Vagina (tissue), 2 donors: Measurements from ENCODE around the gene UTS2. TPM values are rescaled to one million over a fixed set of nuclear protein-coding genes. Genes with fewer than 3 reads are reported as not detected.

Experiments used
- DNase-seq, 2 donors: peaks; one replicate each; pipeline ENCODE4 v3.0.0-alpha.2; 2017; ENCODE audit errors: extremely low spot score in 2 of 2
- H3K27ac ChIP-seq: fragments of 200-600 bp; sonication (generic); one replicate; pipeline ENCODE4 v1.5.1; 2019
- H3K27me3 ChIP-seq: fragments of 200-600 bp; sonication (generic); one replicate; pipeline ENCODE4 v1.5.1; 2019
- H3K36me3 ChIP-seq, 2 donors: fragments of 200-600 bp; sonication (generic); one replicate each; pipeline ENCODE4 v1.5.1; 2017 to 2019
- H3K4me1 ChIP-seq: fragments of 200-600 bp; sonication (generic); one replicate; pipeline ENCODE4 v1.5.1; 2019
- H3K4me3 ChIP-seq, 2 donors: fragments of 200-600 bp; sonication (generic); 1 replicate in 1 of 2; 2 replicates in 1 of 2; pipeline ENCODE4 v1.5.1; 2016 to 2019
- H3K9me3 ChIP-seq: fragments of 200-600 bp; sonication (generic); one replicate; pipeline ENCODE4 v1.5.1; 2019
- CTCF ChIP-seq, 3 experiments: fragments of 450-650 bp in 2 of 3; fragments of 200-600 bp in 1 of 3; sonication (generic) in 1 of 3; IDR thresholded peaks; one replicate each; pipeline ENCODE4 v1.5.1; 2017 to 2019; ENCODE audit warnings: antibody characterized with exemption in 3 of 3, mild to moderate bottlenecking in 2 of 3, moderate library complexity in 2 of 3
- POLR2A ChIP-seq, 2 donors: fragments of 450-650 bp; IDR thresholded peaks; one replicate each; pipeline ENCODE4 v1.6.1; 2017; ENCODE audit warnings: antibody characterized with exemption in 2 of 2, mild to moderate bottlenecking in 2 of 2, moderate library complexity in 2 of 2
- POLR2AphosphoS5 ChIP-seq, 2 donors: sonication (generic); formaldehyde crosslinking; IDR thresholded peaks; one replicate each; pipeline ENCODE4 v1.9.0; 2017; ENCODE audit warnings: antibody characterized with exemption in 2 of 2, mild to moderate bottlenecking in 2 of 2, low read depth in 1 of 2; ENCODE audit not compliant: insufficient read depth in 1 of 2
- intact Hi-C: fragments of 100-400 bp; cut with DNase I; formaldehyde crosslinking; loops from one replicate; pipeline ENCODE4 v1.15.1; 2023
- total RNA-seq: library from RNA; depleted of rRNA; stranded (reverse); fragments of >200 nt; gene quantifications from one replicate; pipeline ENCODE4 v1.2.3, GENCODE V29; 2016

The UTS2 gene
- 5.4 TPM for total RNA-seq

GRCh38 chr1:7852804-7853683 is at the start of gene UTS2:
Gene UTS2 (minus strand): TSS chr1:7853065. CDS start chr1:7853003, 62 bp downstream.
- Histone ChIP-seq H3K27ac (no peak within 1 kb of the TSS), H3K4me3 (no peak within 1 kb of the TSS), H3K9me3 (no peaks in the 10 kb centered on the region), H3K36me3 (no peaks in the 10 kb centered on the region), H3K27me3 (no peaks in the 10 kb centered on the region), H3K4me1 (no peaks in the 10 kb centered on the region)
- intact Hi-C loops: no loop called here
- DNase-seq: no peak
- no peak for TF ChIP-seq CTCF (IDR thresholded peaks at IDR 0.05)
- no peak for TF ChIP-seq POLR2A (IDR thresholded peaks at IDR 0.05)
- TF ChIP-seq POLR2AphosphoS5 (IDR thresholded peaks at IDR 0.05; ENCODE audit: insufficient read depth in 1 of 2, low read depth in 1 of 2): no peak

- no peaks in the 10 kb centered on the region for H3K36me3 ChIP-seq
- no peak overlapping the region for H3K27ac ChIP-seq
- H3K9me3 ChIP-seq: no peaks in the 10 kb centered on the region
- TF ChIP-seq POLR2AphosphoS5 (IDR thresholded peaks at IDR 0.05; ENCODE audit: insufficient read depth in 1 of 2, low read depth in 1 of 2): no peak
- TF ChIP-seq POLR2A (IDR thresholded peaks at IDR 0.05): no peak
- no peak for TF ChIP-seq CTCF (IDR thresholded peaks at IDR 0.05)
- no peak overlapping the region for H3K4me3 ChIP-seq
- DNase-seq: no peak
- intact Hi-C loops: no loop called here
- H3K4me1 ChIP-seq: no peaks in the 10 kb centered on the region
- H3K27me3 ChIP-seq: no peaks in the 10 kb centered on the region
Observed at GRCh38 chr1:7899741-7900140, 46.9 kb upstream of the UTS2 start.

GRCh38 chr1:7898962-7899361 is 46.1 kb upstream of the UTS2 start:
- TF ChIP-seq POLR2AphosphoS5 (IDR thresholded peaks at IDR 0.05; ENCODE audit: insufficient read depth in 1 of 2, low read depth in 1 of 2) (no peak), CTCF (IDR thresholded peaks at IDR 0.05) (no peak), POLR2A (IDR thresholded peaks at IDR 0.05) (no peak)
- intact Hi-C loops: no loop called here
- no peaks in the 10 kb centered on the region for H3K9me3 ChIP-seq
- H3K27me3 ChIP-seq: no peaks in the 10 kb centered on the region
- no peaks in the 10 kb centered on the region for H3K4me1 ChIP-seq
- no peak overlapping the region for H3K4me3 ChIP-seq
- no peak overlapping the region for H3K27ac ChIP-seq
- no peaks in the 10 kb centered on the region for H3K36me3 ChIP-seq
- no peak for DNase-seq

- no peak overlapping the region for H3K4me3 ChIP-seq
- no peak for TF ChIP-seq POLR2A (IDR thresholded peaks at IDR 0.05)
- no peak for TF ChIP-seq CTCF (IDR thresholded peaks at IDR 0.05)
- TF ChIP-seq POLR2AphosphoS5 (IDR thresholded peaks at IDR 0.05; ENCODE audit: insufficient read depth in 1 of 2, low read depth in 1 of 2): no peak
- H3K36me3 ChIP-seq: no peaks in the 10 kb centered on the region
- no peak overlapping the region for H3K27ac ChIP-seq
- DNase-seq: no peak
- intact Hi-C loops: no loop called here
- no peaks in the 10 kb centered on the region for H3K27me3 ChIP-seq
- no peaks in the 10 kb centered on the region for H3K9me3 ChIP-seq
- H3K4me1 ChIP-seq: no peaks in the 10 kb centered on the region
Observed at GRCh38 chr1:7896994-7897393, 44.1 kb upstream of the UTS2 start.

- Histone ChIP-seq H3K4me3 (no peak overlapping the region), H3K27me3 (no peaks in the 10 kb centered on the region), H3K4me1 (no peaks in the 10 kb centered on the region), H3K27ac (no peak overlapping the region), H3K9me3 (no peaks in the 10 kb centered on the region), H3K36me3 (no peaks in the 10 kb centered on the region)
- intact Hi-C loops: no loop called here
- no peak for DNase-seq
- TF ChIP-seq CTCF (IDR thresholded peaks at IDR 0.05): no peak
- no peak for TF ChIP-seq POLR2A (IDR thresholded peaks at IDR 0.05)
- TF ChIP-seq POLR2AphosphoS5 (IDR thresholded peaks at IDR 0.05; ENCODE audit: insufficient read depth in 1 of 2, low read depth in 1 of 2): no peak
Observed at GRCh38 chr1:7893529-7894180, 40.8 kb upstream of the UTS2 start.
